Measurements from ENCODE around the gene PAK2. TPM values are rescaled to one million over a fixed set of nuclear protein-coding genes. Genes with fewer than 3 reads are reported as not detected.
A peak's percentile ranks its signal among the peaks of the same experiment; 100 is the strongest.

Gene PAK2
- total RNA-seq, 4 donors from 2014 or later: 43.3 to 75.6 (median 49.8) TPM

GRCh38 chr3:196706731-196707130, 32.9 kb upstream of the PAK2 start:
- H3K36me3 ChIP-seq: no peaks in the 10 kb centered on the region
- DNase-seq (ENCODE audit: low spot score in 2 of 2): no peak
- H3K4me1 ChIP-seq: peaks cover 0 to 9% (median 7%) of the 10 kb centered on the region in 4 donors
- TF ChIP-seq POLR2A (IDR thresholded peaks at IDR 0.05) (no peak), CTCF (IDR thresholded peaks at IDR 0.05) (no peak), EP300 (IDR thresholded peaks at IDR 0.05) (no peak)
- H3K27ac ChIP-seq: no peak overlapping the region
- no peak overlapping the region for H3K4me3 ChIP-seq
- 92 to 99% methylated on average over 4 of the region's 4 CpGs for WGBS, 2 donors
- no peaks in the 10 kb centered on the region for H3K27me3 ChIP-seq
- no peaks in the 10 kb centered on the region for H3K9me3 ChIP-seq

GRCh38 chr3:196707566-196707965, 32.1 kb upstream of the PAK2 start:
- Histone ChIP-seq H3K27me3 (no peaks in the 10 kb centered on the region), H3K36me3 (no peaks in the 10 kb centered on the region), H3K4me3 (no peak overlapping the region), H3K4me1 (peaks cover 0 to 10% (median 7%) of the 10 kb centered on the region in 4 donors), H3K9me3 (no peaks in the 10 kb centered on the region), H3K27ac (no peak overlapping the region)
- TF ChIP-seq EP300 (IDR thresholded peaks at IDR 0.05) (no peak), CTCF (IDR thresholded peaks at IDR 0.05) (no peak), POLR2A (IDR thresholded peaks at IDR 0.05) (no peak)
- DNase-seq (ENCODE audit: low spot score in 2 of 2): no peak
- 78 to 82% methylated on average over 8 of the region's 8 CpGs for WGBS, 2 donors

GRCh38 chr3:196708467-196708866, 31.2 kb upstream of the PAK2 start:
- TF ChIP-seq POLR2A (IDR thresholded peaks at IDR 0.05) (no peak), CTCF (IDR thresholded peaks at IDR 0.05) (no peak), EP300 (IDR thresholded peaks at IDR 0.05) (no peak)
- Histone ChIP-seq H3K4me3 (no peak overlapping the region), H3K4me1 (peaks cover 0 to 17% (median 12%) of the 10 kb centered on the region in 4 donors), H3K27me3 (no peaks in the 10 kb centered on the region), H3K9me3 (no peaks in the 10 kb centered on the region), H3K27ac (no peak overlapping the region), H3K36me3 (no peaks in the 10 kb centered on the region)
- no peak for DNase-seq (ENCODE audit: low spot score in 2 of 2)
- 79% methylated on average over 7 of the region's 7 CpGs for WGBS, 2 donors

- DNase-seq (ENCODE audit: low spot score in 2 of 2): peak; percentile 54 to 57
- TF ChIP-seq EP300 (IDR thresholded peaks at IDR 0.05) (peak; percentile 27 to 63), POLR2A (IDR thresholded peaks at IDR 0.05) (peak; percentile 59 to 86), CTCF (IDR thresholded peaks at IDR 0.05) (peak in 3 of 5 experiments; percentile 28 to 83 (median 59))
- Histone ChIP-seq H3K27ac (peak within 1 kb of the TSS; percentile 82 to 95 (median 90)), H3K4me3 (peak within 1 kb of the TSS; percentile 71 to 94 (median 82)), H3K9me3 (no peaks in the 10 kb centered on the region), H3K4me1 (peaks cover 0 to 24% (median 14%) of the 10 kb centered on the region in 4 donors), H3K36me3 (no peaks in the 10 kb centered on the region), H3K27me3 (no peaks in the 10 kb centered on the region)
- WGBS, 2 donors: 0 to 1% methylated on average over 27 to 41 of the region's 68 CpGs
Observed at GRCh38 chr3:196711838-196712513, 27.7 kb upstream of the PAK2 start, which contains the start of the genes CEP19 and PIGX. CEP19 (minus strand) TSS chr3:196712250; CDS start chr3:196708657, 3,593 bp downstream. PIGX (plus strand) TSS chr3:196712377.

Measured in tibial nerve (tissue), 4 donors.